ENCODE measurements around the gene ALLC.
"Not testable (repeated sequence)": the region's sequence is repeated elsewhere in the genome, so short reads cannot be mapped to it uniquely, and the experiment has no call there.

Gene ALLC

GRCh38 chr2:3656762-3657721 is 958 bp upstream of the ALLC start:
- DNase-seq: no peak

- DNase-seq: peak; percentile 19
Observed at GRCh38 chr2:3659447-3660432, 1.7 kb downstream of the ALLC start.

GRCh38 chr2:3660640-3661039 is 2.6 kb downstream of the ALLC start:
- not testable (repeated sequence) for DNase-seq

GRCh38 chr2:3661149-3661660 is 3.2 kb downstream of the ALLC start:
- DNase-seq: no peak

GRCh38 chr2:3662239-3662638 is 4.2 kb downstream of the ALLC start:
- no peak for DNase-seq

- DNase-seq: no peak
Observed at GRCh38 chr2:3664118-3664517, 6.1 kb downstream of the ALLC start.

GRCh38 chr2:3664925-3665324 is 6.9 kb downstream of the ALLC start:
- no peak for DNase-seq

GRCh38 chr2:3665886-3666612 is 8.0 kb downstream of the ALLC start:
- no peak for DNase-seq

- DNase-seq: peak; percentile 18
Observed at GRCh38 chr2:3666613-3666975, 8.6 kb downstream of the ALLC start.

GRCh38 chr2:3667151-3667631 is 9.2 kb downstream of the ALLC start:
- peak; percentile 45 for DNase-seq

- DNase-seq: no peak
Observed at GRCh38 chr2:3669656-3670055, 11.7 kb downstream of the ALLC start.

- no peak for DNase-seq
Observed at GRCh38 chr2:3670376-3670775, 12.4 kb downstream of the ALLC start.

GRCh38 chr2:3670941-3671340 is 12.9 kb downstream of the ALLC start:
- no peak for DNase-seq

GRCh38 chr2:3672861-3673678 is 15.1 kb downstream of the ALLC start:
- DNase-seq: no peak

- no peak for DNase-seq
Observed at GRCh38 chr2:3674066-3674845, 16.3 kb downstream of the ALLC start.

GRCh38 chr2:3675687-3676086 is 17.7 kb downstream of the ALLC start:
- DNase-seq: no peak

GRCh38 chr2:3677436-3677835 is 19.4 kb downstream of the ALLC start:
- DNase-seq: no peak

- no peak for DNase-seq
Observed at GRCh38 chr2:3678212-3678611, 20.2 kb downstream of the ALLC start.

- DNase-seq: no peak
Observed at GRCh38 chr2:3679180-3679579, 21.2 kb downstream of the ALLC start.

GRCh38 chr2:3679616-3680393 is 21.8 kb downstream of the ALLC start:
- DNase-seq: no peak

Measured in NCI-H774 (cell line).